SJCRH30 (cell line): ENCODE data around the gene TMPRSS15. TPM values are rescaled to one million over a fixed set of nuclear protein-coding genes. Genes with fewer than 3 reads are reported as not detected.
A peak's percentile ranks its signal among the peaks of the same experiment; 100 is the strongest.

ENCODE experiments used
- DNase-seq, 2 experiments: peaks; one replicate each; pipeline ENCODE4 v3.0.0-alpha.2; 2015 to 2020
- H3K27ac ChIP-seq: fragments of 250-450 bp; sonication (Bioruptor Pico); 2 replicates; pipeline ENCODE4 v1.5.1; 2020; ENCODE audit warnings: mild to moderate bottlenecking, moderate library complexity
- H3K27me3 ChIP-seq: fragments of 250-450 bp; sonication (Bioruptor Pico); 2 replicates; pipeline ENCODE4 v1.5.1; 2020; ENCODE audit warnings: mild to moderate bottlenecking, moderate library complexity
- H3K36me3 ChIP-seq: fragments of 250-450 bp; sonication (Bioruptor Pico); 2 replicates; pipeline ENCODE4 v1.5.1; 2020; ENCODE audit warnings: mild to moderate bottlenecking, moderate library complexity
- H3K4me1 ChIP-seq: fragments of 250-450 bp; sonication (Bioruptor Pico); 2 replicates; pipeline ENCODE4 v1.5.1; 2020; ENCODE audit warnings: mild to moderate bottlenecking, moderate library complexity
- H3K4me3 ChIP-seq: fragments of 250-450 bp; sonication (Bioruptor Pico); 2 replicates; pipeline ENCODE4 v1.5.1; 2020; ENCODE audit warnings: mild to moderate bottlenecking, moderate library complexity
- H3K9me3 ChIP-seq: fragments of 250-450 bp; sonication (Bioruptor Pico); replicated peaks from 2 replicates; pipeline ENCODE4 v1.5.1; 2020; ENCODE audit warnings: mild to moderate bottlenecking, moderate library complexity
- total RNA-seq: library from RNA; depleted of rRNA; stranded (reverse); fragments of >200 nt; shearing (Covaris generic); gene quantifications from 2 replicates; pipeline ENCODE4 v1.2.3, GENCODE V29; 2014; rRNA removed

The TMPRSS15 gene
- total RNA-seq, 1 experiment from 2014 or later: not detected

GRCh38 chr21:18244671-18245463 lies 158.7 kb downstream of the TMPRSS15 start, which contains the start of gene CHODL:
Gene CHODL (plus strand): TSS chr21:18244833. CDS start chr21:18245224, 391 bp downstream.
- Histone ChIP-seq H3K4me1 (no peaks in the 10 kb centered on the region), H3K27ac (no peak within 1 kb of the TSS), H3K4me3 (no peak within 1 kb of the TSS), H3K36me3 (no peaks in the 10 kb centered on the region), H3K27me3 (no peaks in the 10 kb centered on the region), H3K9me3 (no peaks in the 10 kb centered on the region)
- no peak for DNase-seq

- Histone ChIP-seq H3K27me3 (no peaks in the 10 kb centered on the region), H3K4me1 (no peaks in the 10 kb centered on the region), H3K36me3 (no peaks in the 10 kb centered on the region), H3K27ac (no peak overlapping the region), H3K4me3 (no peak overlapping the region), H3K9me3 (no peaks in the 10 kb centered on the region)
- no peak for DNase-seq
Observed at GRCh38 chr21:18235545-18235944, 168.0 kb downstream of the TMPRSS15 start.

GRCh38 chr21:18228060-18228739 lies 175.4 kb downstream of the TMPRSS15 start:
- H3K27me3 ChIP-seq: no peaks in the 10 kb centered on the region
- H3K36me3 ChIP-seq: no peaks in the 10 kb centered on the region
- peak; percentile 49 to 76 for DNase-seq
- H3K4me3 ChIP-seq: peak overlapping the region; percentile 33
- H3K27ac ChIP-seq: peak overlapping the region; percentile 46
- peaks cover 10% of the 10 kb centered on the region; the same call in 1 of the 2 replicates for H3K4me1 ChIP-seq
- no peaks in the 10 kb centered on the region for H3K9me3 ChIP-seq

- H3K27me3 ChIP-seq: no peaks in the 10 kb centered on the region
- no peak overlapping the region for H3K27ac ChIP-seq
- no peak overlapping the region for H3K4me3 ChIP-seq
- no peaks in the 10 kb centered on the region for H3K4me1 ChIP-seq
- H3K9me3 ChIP-seq: no peaks in the 10 kb centered on the region
- peak; percentile 72 to 81 for DNase-seq
- no peaks in the 10 kb centered on the region for H3K36me3 ChIP-seq
Observed at GRCh38 chr21:18222346-18222745, 181.2 kb downstream of the TMPRSS15 start.

- no peak for DNase-seq
- Histone ChIP-seq H3K4me1 (no peaks in the 10 kb centered on the region), H3K9me3 (no peaks in the 10 kb centered on the region), H3K27me3 (no peaks in the 10 kb centered on the region), H3K36me3 (no peaks in the 10 kb centered on the region), H3K4me3 (no peak overlapping the region), H3K27ac (no peak overlapping the region)
Observed at GRCh38 chr21:18220498-18220897, 183.1 kb downstream of the TMPRSS15 start.

Other genes starting within 250 kb of the TMPRSS15 start
- not detected in 2 replicates for gene CHODL, start 159.0 kb downstream of the TMPRSS15 start, total RNA-seq